ENCODE data around the gene FLAD1.

Gene FLAD1

DNA sequence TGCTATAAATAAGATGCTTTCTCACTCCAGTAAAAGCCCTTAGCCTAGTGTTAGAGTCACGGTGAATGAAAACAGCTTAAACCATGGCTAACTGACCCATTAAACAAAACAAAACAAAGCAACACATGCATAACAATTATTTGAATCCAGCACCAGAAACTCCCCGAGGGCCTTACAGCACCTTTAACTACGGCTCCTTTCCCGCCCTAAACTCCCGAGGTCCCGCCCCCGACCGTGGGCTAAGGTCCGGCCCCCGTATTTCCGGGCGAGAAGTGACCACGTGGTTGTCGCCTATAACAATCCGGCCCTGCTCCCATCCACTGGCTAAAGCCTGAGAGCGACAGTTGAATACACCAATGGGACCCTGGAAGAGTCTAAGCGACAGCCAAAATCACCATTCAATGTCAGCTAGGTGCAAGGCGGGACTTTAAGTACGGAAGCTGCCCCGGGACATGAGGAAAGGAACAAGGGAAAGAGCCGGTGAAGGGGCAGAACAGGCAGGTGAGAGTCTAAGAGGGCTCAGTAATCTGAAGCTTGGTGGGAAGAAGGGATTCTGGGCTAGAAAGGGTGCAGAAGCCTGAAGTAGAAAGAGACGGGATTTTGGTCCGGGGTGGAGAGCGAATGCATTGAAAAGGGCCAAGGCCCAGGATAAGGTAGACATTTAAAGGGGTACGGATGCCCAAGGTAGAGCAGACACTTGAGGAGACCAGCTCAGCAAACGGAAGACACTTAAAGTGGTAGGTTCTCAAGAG, at the start of gene FLAD1:
TSS of gene FLAD1 (plus strand) at position 448 of the 752 bp plus-strand sequence. CDS start 351 bp downstream, outside the sequence.
- H3K36me3 ChIP-seq: peaks cover 51% of the 10 kb centered on the region
- peak; percentile 100 for DNase-seq

DNA sequence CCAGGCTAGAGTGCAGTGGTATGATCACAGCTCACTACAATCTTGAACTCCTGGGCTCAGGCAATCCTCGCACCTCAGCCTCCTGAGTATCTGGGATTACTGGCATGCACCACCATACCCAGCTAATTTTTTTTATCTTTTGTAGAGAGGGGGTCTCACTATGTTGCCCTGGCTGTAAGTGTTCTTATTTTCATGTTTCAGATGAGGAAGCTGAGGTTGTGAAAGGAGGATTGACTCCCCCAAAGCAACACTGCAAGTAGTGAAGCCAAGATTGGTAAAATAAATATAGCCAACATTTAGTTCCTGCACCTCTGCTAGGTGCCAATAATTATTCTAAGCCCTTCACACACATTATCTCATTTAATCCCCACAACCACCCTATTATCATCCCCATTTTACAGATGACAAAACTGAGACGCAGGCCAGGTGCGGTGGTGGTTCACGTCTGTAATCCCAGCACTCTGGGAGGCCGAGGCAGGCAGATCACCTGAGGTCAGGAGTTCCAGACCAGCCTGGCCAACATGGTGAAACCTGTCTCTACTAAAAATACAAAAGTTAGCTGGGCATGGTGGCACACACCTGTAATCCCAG, 48.7 kb upstream of the FLAD1 start:
- Histone ChIP-seq H3K4me3 (ENCODE audit: low read depth, low read length) (no peak overlapping the region), H3K27me3 (ENCODE audit: insufficient read depth, low read depth, severe bottlenecking) (no peaks in the 10 kb centered on the region), H3K36me3 (peaks cover 4% of the 10 kb centered on the region; the same call in 1 of the 2 replicates), H3K27ac (no peak overlapping the region), H3K9me3 (ENCODE audit: severe bottlenecking) (peaks cover 7% of the 10 kb centered on the region)
- TF ChIP-seq, protein P1, sequence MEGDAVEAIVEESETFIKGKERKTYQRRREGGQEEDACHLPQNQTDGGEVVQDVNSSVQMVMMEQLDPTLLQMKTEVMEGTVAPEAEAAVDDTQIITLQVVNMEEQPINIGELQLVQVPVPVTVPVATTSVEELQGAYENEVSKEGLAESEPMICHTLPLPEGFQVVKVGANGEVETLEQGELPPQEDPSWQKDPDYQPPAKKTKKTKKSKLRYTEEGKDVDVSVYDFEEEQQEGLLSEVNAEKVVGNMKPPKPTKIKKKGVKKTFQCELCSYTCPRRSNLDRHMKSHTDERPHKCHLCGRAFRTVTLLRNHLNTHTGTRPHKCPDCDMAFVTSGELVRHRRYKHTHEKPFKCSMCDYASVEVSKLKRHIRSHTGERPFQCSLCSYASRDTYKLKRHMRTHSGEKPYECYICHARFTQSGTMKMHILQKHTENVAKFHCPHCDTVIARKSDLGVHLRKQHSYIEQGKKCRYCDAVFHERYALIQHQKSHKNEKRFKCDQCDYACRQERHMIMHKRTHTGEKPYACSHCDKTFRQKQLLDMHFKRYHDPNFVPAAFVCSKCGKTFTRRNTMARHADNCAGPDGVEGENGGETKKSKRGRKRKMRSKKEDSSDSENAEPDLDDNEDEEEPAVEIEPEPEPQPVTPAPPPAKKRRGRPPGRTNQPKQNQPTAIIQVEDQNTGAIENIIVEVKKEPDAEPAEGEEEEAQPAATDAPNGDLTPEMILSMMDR (IDR thresholded peaks at IDR 0.05; ENCODE audit: low read depth, low read length): no peak
- no peak for DNase-seq

More for the DNA sequence above, at the start of gene FLAD1:
- H3K4me3 ChIP-seq (ENCODE audit: low read depth, low read length): peak within 1 kb of the TSS; percentile 68
- TF ChIP-seq, protein P1 (IDR thresholded peaks at IDR 0.05; ENCODE audit: low read depth, low read length): no peak
- peak within 1 kb of the TSS; percentile 91 for H3K27ac ChIP-seq
- no peaks in the 10 kb centered on the region for H3K27me3 ChIP-seq (ENCODE audit: insufficient read depth, low read depth, severe bottlenecking)
- no peaks in the 10 kb centered on the region for H3K9me3 ChIP-seq (ENCODE audit: severe bottlenecking)

DNA sequence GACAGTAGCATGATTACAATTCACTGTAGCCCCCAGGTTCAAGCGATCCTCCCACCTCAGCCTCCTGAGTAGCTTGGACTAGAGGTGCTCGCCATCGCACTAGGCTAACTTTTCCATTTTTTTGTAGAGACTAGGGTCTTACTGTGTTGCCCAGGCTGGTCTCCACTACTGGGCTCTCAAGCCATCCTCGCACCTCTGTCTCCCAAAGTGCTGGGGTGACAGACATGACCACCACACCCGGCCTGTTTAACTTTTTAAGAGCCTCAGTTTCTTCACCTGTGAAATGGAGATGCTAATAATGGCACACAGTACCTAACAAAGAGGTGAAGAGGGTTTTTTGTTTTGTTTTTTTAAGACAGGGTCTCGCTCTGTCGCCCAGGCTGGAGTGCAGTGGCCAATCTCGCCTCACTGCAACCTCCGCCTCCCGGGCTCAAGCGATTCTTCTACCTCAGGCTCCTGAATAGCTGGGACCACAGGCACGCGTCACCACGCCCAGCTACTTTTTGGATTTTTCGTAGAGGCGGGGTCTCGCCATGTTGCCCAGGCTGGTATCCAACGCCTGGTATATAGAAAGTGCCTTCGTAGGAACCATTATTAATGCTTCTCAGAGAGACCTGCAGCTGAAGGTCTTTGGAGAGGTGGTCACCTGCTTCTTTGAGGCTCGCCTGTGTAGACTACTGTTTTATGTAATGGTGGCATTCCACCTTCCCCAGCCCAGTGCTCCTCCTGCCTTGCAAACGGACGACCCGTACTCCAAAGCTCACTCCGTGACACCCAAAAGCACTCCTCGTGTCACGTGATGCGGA, 47.2 kb upstream of the FLAD1 start:
- peak overlapping the region; percentile 98 for H3K27ac ChIP-seq
- H3K4me3 ChIP-seq (ENCODE audit: low read depth, low read length): peak overlapping the region; percentile 75
- H3K27me3 ChIP-seq (ENCODE audit: insufficient read depth, low read depth, severe bottlenecking): no peaks in the 10 kb centered on the region
- peaks cover 4% of the 10 kb centered on the region; the same call in 1 of the 2 replicates for H3K36me3 ChIP-seq
- peaks cover 7% of the 10 kb centered on the region for H3K9me3 ChIP-seq (ENCODE audit: severe bottlenecking)
- TF ChIP-seq, protein P1 (IDR thresholded peaks at IDR 0.05; ENCODE audit: low read depth, low read length): no peak
- DNase-seq: no peak

DNA sequence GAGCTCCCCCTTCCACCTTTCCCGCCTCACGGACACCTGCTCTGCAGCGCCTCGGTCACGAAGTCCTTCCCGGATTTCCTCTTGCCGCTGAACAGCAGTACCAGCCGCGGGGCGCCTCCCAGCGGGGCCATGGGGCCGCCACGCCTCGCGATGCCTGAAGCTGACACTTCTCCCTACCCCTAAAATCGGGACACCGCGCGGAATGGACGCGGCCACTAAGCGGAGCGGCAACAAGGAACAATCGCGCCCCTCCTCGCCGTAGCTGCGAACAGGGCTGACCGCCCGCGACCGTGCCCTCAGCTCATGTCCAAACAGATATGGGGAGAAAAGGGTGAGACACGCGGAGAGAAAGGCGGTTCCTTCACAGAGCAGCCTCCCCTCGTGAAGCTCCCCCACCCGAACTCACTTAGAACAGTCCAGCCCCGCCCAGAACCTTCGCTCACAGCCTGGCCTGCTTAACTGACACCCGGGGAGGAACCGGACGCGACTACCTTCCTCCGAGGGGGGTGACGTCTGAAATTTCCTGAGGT, 46.5 kb upstream of the FLAD1 start, which contains the start of gene PMVK:
TSS of gene PMVK (minus strand) at position 165 of the 530 bp plus-strand sequence. CDS start at position 131, 34 bp downstream.
- H3K27me3 ChIP-seq (ENCODE audit: insufficient read depth, low read depth, severe bottlenecking): no peaks in the 10 kb centered on the region

More for the DNA sequence above, 46.5 kb upstream of the FLAD1 start, which contains the start of gene PMVK:
- DNase-seq: peak; percentile 100
- TF ChIP-seq, protein P1 (IDR thresholded peaks at IDR 0.05; ENCODE audit: low read depth, low read length): peak; percentile 71
- Histone ChIP-seq H3K9me3 (ENCODE audit: severe bottlenecking) (peaks cover 7% of the 10 kb centered on the region), H3K27ac (peak within 1 kb of the TSS; percentile 98), H3K4me3 (ENCODE audit: low read depth, low read length) (peak within 1 kb of the TSS; percentile 75), H3K36me3 (peaks cover 4% of the 10 kb centered on the region; the same call in 1 of the 2 replicates)
